Putamen (tissue), 1 donor: ENCODE measurements around the gene C10orf143.
A peak's percentile ranks its signal among the peaks of the same experiment; 100 is the strongest.
"Not testable (repeated sequence)": the region's sequence is repeated elsewhere in the genome, so short reads cannot be mapped to it uniquely, and the experiment has no call there.

Experiments
- DNase-seq: peaks from one replicate; pipeline ENCODE4 v3.0.0-alpha.2; 2016; ENCODE audit warnings: low spot score

The C10orf143 gene

GRCh38 chr10:130110246-130111112 lies at the start of gene C10orf143:
Gene C10orf143 (minus strand): TSS chr10:130110830. CDS start chr10:130110772, 58 bp downstream.
- DNase-seq: peak; percentile 98

DNA sequence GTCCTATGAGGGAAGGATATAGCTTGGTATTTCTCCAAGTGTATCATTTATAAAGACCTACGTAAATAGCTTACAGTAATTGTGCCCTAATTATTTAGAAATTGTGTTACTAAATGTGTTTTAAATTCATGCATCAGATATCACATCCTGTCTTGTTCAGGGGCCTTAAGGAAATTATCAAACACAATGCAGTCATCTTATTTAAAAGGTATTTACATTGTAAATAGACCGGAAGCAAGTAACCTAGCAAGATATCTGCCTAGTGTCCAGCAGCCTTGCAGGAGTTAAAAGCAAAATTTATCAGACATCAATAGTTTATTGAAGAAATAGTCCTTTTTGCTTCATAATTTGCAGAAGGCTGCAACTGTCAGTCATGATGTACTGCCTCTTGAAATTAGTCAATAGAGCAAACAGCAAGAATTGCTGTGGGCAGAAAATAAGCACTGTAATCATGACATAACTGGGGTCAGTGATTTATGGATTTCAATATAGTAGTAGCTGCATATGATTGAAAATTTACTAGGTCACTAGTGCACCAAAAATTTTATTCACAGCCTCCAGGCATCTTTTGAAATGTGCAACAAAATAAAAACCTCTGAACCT lies 48.7 kb upstream of the C10orf143 start:
- DNase-seq: no peak

DNA sequence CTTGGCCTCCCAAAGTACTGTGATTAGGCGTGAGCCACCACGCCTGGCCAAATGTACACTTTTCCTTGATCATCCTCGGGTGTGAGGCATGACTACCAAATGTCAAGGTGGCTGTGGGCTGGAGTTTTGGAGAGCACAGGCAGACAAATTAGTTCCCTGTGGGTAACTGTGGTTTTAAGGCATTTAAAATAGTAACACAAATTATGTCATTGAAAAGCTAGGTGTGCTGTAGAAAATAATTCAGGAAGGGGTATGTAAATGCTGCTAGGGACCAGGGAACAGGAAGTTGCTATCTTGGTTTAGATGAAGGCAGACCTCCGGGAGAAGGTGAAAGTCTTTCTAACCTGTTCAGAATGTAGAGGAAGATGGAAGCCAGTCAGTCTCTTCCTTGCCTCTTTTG lies 35.4 kb upstream of the C10orf143 start:
- DNase-seq: no peak

DNA sequence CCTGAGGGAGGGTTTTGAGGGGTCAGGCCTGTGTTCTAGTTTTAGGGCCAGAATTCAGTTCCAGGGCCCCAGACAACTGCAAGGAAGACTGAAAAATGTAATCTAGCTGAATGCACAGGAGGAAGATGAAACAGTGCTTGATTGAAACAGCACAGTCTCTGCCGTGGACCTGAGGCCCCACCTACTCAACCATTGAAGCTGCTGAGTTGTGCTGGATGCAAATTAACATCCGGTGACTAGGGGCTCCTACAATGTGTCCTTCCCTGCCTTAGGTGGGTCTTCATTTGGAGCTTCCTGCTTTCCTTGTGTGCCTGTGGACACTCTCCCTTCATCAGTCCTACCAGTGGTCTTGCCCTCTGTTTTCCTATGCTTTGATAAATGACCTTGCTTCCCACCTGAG lies 31.2 kb upstream of the C10orf143 start:
- DNase-seq: no peak

DNA sequence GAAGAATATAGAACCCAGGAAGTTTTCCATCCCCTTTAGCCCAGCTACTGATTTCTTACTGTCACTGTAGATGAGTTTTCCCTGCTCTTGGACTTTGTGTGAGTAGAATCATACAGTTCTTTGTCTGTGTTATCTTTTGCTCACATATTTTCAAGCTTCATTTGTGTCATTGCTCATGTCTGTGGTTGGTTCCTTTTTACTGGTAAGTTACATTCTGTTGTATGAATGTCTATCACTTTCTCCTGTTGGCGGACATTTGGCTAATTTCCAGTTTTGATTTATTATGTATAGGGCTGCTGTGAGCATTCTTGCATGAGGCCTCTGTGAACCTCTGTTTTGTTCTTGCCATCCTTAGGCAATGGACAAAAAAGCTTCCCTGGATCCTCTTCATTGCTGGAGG lies 30.8 kb upstream of the C10orf143 start:
- no peak for DNase-seq

DNA sequence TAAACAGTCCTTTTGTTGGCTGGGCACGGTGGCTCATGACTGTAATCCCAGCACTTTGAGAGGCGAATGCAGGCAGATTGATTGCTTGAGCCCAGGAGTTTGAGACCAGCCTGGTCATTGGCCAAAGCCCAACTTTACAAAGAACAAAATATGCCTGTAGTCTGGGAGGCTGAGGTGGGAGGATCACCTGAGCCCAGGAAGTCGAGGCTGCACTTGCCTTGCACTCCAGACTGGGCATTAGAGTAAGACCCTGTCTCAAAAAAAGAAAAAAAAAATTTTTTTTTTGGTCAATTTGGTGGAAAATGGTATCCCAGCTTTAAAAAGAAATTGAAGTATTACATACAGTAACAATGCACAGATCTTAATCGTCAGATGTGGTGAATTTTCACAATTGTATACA lies 30.4 kb upstream of the C10orf143 start:
- DNase-seq: no peak

GRCh38 chr10:130140425-130140824 lies 29.8 kb upstream of the C10orf143 start:
- DNase-seq: no peak

DNA sequence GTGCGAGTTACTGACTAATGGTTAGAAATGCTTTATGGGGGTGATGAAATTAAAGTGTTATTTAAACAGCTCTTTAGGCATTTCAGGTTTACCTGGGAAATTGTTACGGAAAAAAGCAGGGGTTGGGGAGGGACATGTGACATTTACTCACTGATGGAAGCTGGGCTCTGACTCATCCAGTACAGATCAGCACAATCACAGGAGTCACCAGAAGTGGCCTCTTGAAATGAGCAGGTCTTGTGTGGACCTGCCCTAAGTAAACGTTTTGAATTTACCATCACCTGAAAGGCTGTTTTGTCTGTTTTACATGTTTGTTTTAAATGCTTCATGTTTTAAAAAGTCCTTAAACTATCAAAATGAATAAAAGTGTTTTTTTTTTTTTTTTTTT lies 27.8 kb upstream of the C10orf143 start:
- DNase-seq: no peak

DNA sequence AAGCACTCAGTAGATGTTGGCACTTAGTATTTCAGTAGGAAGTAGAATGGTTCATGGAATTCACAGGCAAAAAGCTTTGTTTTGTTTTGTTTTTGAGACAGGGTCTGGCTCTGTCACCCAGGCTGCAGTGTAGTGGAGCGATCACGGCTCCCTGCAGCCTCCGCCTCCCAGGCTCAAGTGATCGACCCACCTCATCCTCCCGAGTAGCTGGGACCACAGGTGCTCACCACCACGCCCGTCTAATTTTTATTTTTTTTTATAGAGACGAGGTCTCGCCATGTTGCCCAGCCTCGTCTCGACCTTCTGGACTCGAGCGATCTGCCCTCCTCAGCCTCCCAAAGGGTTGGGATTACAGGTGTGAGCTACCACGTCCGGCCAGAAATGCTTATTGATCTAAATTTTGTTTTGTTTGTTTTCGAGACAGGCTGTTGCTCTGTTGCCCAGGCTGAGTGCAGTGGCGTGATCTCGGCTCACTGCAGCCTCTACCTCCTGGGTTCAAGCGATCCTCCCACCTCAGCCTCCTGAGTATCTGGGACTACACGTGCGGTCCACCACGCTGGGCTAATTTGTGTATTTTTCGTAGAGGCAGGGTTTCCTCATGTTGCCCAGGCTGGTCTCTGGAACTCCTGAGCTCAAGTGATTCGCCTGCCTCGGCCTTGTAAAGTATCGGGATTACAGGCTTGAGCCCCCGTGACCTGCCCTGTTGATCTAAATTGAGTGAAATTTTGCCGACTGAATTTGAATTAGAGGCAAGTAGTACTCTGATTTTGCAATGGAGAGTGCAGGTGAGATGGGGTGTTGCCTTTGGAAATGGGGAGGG lies 27.2 kb upstream of the C10orf143 start:
- DNase-seq: no peak

DNA sequence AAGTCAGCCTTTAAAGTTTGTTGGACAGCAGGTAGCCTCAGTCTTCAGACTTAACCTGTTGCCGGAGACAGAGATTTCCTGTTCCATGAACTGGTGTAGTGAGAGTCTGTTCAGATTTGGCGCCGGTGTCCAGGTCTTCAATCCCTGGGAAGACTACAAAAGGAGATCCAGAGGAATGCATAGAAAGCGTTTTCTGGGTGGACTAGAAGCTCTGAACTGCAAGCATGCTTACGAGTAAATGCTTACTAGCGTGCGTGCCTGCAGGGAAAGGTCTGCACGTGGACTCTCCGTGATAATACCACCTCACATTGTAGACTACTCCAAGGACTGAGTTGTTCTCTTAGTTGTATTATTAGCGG lies 26.4 kb upstream of the C10orf143 start:
- DNase-seq: no peak

DNA sequence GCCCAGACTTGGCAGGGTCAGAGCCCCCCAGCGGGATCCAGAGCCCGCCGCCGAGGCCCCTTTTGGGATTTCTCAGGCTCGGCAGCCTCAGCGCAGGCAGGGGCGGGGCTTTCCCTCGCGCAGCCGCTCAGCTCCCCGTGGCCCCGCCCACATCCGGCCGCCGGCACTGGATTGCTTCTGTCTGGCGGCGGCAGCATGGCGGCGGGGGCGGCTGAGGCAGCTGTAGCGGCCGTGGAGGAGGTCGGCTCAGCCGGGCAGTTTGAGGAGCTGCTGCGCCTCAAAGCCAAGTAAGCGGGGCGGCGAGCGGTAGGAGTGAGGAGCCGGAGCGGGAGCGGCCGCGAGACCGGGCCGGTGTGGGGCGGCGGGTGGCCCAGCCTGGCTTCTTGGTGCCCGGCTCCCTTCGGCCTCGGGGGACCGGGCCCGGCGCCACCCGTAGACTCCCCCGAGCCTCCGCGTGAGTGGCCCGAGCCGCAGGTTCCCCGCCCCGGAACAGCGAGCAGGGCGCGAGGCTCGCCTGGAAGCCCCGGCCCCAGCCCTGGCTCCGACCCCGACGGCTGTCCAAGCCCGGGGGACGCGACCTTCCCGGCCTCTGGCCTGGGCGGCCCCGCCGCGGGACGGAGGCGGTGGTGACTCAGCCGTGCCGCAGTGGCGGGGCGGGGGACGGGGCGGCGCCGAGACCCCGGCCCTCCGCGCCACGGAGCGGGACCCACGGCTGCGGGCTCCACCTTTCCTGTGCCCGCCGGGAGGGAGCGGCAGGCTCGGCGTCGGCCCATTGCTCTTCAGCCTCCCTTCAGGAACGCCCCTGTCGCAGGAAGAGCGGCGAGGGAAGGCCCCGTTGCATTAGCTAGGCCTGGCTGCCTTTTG lies 25.8 kb upstream of the C10orf143 start, which contains the start of gene GLRX3:
Gene GLRX3, plus strand, starts transcription at position 166 of the 864 bp plus-strand sequence. Its CDS starts 30 bp downstream, at position 196.
- peak; percentile 89 for DNase-seq

GRCh38 chr10:130135676-130136225 lies 25.1 kb upstream of the C10orf143 start:
- DNase-seq: no peak

DNA sequence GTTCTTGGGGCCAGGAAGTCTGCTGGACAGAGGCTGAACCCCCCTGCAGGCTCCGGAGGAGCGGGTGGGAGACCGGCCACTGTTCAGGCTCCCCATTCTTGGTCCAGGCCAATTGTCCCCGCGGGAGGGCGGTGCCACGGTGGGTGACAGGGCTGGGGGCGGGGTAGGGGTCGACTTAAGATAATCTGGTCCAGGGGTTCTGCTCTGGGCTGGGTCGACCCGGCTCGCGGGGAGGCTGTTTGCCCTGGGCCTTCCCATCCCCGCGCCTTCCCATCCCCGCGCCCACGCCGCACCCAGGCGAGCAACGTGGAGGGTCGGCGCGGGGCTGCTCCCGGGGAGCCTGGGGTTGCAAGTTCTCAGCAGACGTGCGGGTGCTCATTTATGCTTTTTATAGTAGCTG lies 18.3 kb upstream of the C10orf143 start:
- no peak for DNase-seq

GRCh38 chr10:130128062-130128781 lies 17.6 kb upstream of the C10orf143 start:
- no peak for DNase-seq

DNA sequence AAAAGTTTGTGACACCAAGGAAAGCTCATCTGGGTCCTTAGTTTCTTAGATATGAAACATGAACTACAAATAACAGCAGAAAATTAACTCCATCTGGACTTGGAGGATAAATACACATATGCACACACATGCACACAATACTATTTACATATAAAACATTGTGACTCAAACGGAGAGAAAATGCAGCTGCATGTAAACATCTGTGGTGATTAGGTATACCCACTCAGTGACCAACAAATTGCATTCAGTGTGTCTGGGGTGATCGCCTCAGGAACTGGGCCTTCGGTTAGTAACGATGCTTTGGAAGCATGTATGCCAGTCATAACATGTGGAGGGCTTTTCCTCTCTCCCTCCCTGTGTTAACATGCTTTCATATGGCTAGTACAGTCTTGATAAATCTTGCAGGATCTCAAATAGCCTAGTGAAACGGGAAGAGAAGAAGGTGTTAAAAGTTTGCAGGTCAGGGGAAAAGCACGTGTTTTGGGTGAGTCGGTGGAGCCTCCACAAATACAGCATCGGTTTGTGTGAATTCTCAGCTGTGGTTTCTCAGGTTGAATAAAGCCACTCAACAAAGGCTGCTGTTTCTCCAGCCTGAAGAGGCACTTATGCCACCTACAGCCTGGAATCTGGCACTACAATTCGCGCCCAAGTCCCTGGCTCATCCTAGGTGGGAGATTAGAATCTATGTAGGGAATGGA lies 16.9 kb upstream of the C10orf143 start:
- DNase-seq: peak; percentile 50

DNA sequence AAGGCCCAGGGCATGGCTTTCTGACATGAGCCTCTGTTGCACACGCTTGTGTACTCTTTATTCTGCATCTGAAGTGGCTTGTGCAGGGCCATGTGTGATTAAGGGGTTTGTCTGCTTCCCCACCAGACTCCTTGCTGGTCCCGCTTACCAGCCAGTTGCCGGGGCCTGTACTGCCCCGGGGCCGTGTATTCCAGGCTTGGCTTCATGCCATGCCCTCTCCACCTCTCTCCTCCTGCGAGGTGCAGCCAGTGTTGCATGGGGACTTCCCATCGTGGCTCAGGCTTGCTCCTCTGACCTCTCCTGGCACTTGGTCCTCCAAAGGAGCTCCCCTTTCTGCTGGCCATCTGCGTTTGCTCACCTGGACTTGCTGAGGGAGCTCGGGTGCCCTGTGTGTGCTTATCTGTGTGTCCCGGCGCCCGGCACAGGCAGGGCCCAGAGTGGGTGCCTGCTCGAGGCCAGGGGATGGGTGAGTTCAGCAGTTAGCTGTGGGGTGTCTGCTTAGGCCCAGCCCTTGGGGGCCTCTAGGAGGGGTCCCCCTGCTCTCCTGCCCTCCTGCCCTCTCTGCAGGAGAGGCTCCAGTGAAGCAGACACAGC lies 11.0 kb upstream of the C10orf143 start:
- no peak for DNase-seq

- not testable (repeated sequence) for DNase-seq
Observed at GRCh38 chr10:130117535-130117934, 6.9 kb upstream of the C10orf143 start.

DNA sequence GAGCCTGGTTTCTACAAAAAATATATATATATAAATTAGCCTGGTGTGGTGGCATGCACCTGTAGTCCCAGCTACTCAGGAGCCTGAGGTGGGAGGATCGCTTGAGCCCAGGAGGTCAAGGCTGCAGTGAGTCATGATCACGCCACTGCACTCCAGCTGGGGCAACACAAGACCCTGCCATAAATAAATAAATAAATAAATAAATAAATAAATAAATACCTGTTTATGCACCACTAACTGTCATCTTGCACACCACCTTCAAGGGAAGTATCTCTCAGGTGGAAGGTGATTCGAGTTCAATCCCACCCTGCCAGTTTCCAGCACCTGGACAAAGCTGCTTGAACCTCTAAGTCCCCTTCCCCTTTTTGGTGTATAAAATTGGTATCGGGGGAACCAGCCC lies 6.3 kb upstream of the C10orf143 start:
- not testable (repeated sequence) for DNase-seq

DNA sequence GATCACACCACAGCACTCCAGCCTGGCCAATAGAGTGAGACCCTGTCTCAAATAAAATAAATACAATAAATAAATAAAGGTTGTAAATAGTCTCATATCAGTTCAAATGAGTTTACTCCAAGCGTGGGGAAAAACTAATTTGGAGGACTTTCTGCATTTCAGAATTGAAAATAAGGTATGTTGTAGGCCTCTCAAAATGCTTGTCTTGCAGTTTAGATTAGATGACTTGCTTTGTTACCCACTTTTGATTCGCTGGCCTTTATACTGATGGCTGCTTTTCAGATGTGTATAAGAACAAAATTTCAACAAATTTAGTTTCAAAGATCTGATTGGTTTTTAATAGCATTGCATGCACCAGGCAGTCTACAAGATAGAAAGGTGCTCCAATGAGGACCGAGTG lies 2.2 kb upstream of the C10orf143 start:
- DNase-seq: no peak

DNA sequence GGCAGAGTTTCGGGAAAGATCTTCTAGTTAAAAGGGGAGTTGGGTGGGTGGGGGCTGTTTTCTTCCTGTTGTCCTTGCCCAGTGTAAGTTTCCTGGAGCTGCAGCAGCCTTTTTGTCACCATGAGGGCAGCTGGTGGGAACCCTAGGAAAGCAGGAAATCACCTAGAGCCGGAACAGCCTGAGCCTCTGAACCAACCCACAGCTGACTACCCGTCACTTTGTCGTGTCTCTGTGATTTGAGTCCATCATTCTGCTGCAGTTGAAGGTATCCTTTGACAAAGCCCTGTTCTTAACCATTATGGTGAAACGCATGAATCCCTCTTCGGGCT lies 1.2 kb upstream of the C10orf143 start:
- no peak for DNase-seq
